D721Med (cell line): ENCODE measurements around the gene THOC6.

Experiments
- DNase-seq: peaks from one replicate; pipeline ENCODE4 v3.0.0; 2011; ENCODE audit warnings: low spot score; ENCODE audit not compliant: insufficient read length
- FAIRE-seq: peaks from 2 replicates; lab custom pipeline; 2011; peaks lifted over from hg19 to GRCh38; lab: Jason Lieb, UNC
- TF ChIP-seq, protein P1 (sequence below): IDR thresholded peaks from 2 replicates; pipeline ENCODE4 v1.5.1; 2012; ENCODE audit warnings: mild to moderate bottlenecking, control low read depth; ENCODE audit not compliant: insufficient read depth; ENCODE audit errors: missing control alignments

THOC6 gene

DNA sequence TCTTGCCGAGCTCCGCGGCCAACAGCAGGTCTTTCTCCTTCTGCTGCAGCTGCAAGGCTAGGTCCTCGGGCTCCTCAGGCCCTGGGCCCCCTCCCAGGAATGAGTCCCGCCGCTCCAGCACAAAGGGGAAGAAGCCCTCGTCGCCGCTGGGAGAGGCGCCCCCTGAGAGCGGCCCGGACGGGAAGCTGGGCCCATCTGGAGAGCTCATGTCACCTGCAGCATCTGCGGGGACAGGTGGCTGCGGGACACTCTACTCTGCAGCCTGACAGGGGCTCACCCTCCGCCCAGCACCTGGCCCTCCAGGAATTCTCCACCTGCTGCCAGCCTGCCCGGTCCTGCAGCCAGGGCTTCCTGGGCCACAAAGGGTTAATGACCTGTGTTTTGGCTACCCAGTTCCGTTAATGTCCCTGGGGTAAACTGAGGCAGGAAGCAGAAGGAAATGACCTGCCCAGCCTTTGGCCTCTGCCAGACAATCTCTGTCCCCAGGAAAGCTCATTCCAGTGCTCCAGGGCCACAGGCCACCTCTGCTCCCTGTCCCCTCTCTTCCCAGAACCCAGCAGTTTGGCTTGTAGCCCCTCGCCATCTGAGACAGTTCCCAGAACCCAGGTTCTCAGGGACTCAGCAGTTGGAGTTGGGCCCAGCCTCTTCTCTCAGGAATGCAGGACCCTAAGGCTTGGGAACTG lies 11.6 kb downstream of the THOC6 start:
- TF ChIP-seq, protein P1, sequence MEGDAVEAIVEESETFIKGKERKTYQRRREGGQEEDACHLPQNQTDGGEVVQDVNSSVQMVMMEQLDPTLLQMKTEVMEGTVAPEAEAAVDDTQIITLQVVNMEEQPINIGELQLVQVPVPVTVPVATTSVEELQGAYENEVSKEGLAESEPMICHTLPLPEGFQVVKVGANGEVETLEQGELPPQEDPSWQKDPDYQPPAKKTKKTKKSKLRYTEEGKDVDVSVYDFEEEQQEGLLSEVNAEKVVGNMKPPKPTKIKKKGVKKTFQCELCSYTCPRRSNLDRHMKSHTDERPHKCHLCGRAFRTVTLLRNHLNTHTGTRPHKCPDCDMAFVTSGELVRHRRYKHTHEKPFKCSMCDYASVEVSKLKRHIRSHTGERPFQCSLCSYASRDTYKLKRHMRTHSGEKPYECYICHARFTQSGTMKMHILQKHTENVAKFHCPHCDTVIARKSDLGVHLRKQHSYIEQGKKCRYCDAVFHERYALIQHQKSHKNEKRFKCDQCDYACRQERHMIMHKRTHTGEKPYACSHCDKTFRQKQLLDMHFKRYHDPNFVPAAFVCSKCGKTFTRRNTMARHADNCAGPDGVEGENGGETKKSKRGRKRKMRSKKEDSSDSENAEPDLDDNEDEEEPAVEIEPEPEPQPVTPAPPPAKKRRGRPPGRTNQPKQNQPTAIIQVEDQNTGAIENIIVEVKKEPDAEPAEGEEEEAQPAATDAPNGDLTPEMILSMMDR = no peak
- DNase-seq (no peak), FAIRE-seq (no peak)

DNA sequence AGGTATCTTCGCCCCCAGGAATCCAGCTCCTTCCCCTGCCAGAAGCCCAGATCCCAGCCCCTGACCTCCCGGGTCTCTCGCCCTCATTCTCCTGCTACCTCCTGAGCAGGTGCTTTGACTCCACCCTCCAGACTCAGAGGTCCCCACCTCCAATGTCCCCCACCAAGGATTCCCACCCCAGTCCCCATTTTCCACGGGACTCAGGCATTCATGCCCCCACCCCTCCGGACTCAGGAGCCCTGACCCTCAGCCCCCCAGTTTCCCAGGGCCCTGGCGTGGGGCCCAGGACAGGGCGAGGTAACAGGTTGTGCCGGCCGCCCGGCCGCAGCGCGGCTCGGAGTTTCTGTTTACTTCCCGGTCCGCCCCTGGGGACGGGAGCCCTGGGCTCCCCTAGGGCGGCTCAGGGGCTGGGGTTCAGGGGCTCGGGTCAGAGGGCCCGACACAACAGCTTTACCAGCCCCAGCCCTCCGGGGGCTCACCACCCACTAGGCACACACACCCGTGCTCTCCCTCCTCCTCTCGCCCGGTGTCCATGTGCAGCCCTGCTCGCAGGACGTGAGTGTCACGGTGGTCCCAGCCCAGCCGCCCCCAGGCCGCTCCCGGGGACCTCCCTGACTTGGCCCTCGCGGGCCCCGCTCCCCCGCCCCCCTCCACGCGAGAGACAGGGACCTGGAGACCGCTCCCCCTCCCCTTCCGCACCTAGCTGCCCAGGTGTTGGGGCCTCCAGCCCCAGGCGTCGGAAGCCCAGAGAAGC lies 12.3 kb downstream of the THOC6 start:
- no peak for DNase-seq
- FAIRE-seq = no peak
- TF ChIP-seq, protein P1 = no peak

DNA sequence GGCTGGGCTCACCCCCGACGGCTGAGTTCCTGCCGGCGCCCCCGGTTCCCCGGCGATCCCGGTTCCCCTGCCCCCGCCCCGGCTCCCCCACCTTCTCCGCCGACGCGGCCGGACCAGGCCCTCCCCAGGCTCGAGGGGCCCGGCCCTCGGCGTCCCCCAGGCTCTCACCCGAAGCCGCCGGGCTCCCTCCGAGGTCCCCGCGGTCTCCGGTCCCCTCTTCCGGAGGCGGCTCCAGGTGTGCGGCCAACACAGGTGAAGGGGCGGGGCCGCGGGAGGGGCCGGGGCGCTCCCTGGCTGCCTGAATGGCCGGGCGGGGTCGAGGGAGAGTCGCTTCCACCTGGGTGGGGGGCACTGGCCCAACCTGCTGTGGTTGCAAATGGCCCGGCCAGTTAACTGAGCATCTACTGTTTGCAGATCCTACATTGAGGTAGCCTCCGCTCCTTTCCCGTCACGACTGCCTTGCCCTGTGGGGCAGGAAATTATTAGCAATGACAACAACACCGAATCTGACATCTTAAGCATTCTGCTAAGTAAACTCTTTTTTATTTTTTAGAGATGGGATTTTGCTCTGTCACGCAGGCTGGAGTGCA lies 13.0 kb downstream of the THOC6 start, which contains the start of gene BICDL2:
TSS of gene BICDL2 (minus strand) at position 219 of the 590 bp plus-strand sequence. CDS start 1,448 bp downstream, outside the sequence.
- FAIRE-seq = no peak
- TF ChIP-seq, protein P1 = no peak
- DNase-seq = no peak

DNA sequence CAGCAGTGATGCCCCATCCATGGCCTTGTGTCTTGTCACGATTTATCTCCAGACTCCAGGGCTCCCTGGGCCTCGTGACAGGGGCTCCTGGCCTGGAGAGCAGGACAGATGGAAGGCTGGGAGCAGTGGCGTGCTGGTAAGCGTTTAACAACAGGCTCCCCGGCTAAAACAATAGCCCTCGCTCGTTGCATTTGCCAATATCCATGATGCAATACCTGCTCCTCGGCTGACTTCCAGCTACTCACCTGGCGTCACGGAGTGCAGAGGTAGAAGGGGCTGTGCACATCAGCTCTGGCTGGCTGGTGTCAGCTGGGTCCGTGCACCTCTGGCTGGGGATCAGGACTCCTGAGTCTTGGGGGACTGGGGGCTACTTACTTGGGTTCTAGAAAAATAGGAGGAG lies 14.4 kb downstream of the THOC6 start:
- TF ChIP-seq, protein P1 = no peak
- FAIRE-seq (no peak), DNase-seq (no peak)

DNA sequence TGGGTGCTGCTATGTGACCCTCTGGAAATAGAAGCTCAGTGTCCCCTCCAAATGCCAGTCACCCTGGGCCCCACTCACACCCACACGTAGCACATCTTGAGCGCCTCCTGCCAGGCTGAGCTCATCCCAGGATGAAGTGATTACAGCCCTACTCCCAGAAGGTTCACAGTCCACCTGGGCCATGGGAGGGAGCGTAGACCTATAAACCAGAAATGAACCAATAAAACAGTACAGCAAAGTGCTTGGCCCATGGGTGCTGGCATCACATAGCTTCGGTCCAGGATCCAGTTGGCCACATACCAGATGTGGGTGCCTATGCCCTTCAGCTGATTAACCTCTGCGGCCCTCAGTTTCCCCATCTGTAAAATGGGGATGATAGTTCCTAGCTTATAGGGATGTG lies 15.1 kb downstream of the THOC6 start:
- DNase-seq (no peak), FAIRE-seq (no peak)
- TF ChIP-seq, protein P1 = no peak

DNA sequence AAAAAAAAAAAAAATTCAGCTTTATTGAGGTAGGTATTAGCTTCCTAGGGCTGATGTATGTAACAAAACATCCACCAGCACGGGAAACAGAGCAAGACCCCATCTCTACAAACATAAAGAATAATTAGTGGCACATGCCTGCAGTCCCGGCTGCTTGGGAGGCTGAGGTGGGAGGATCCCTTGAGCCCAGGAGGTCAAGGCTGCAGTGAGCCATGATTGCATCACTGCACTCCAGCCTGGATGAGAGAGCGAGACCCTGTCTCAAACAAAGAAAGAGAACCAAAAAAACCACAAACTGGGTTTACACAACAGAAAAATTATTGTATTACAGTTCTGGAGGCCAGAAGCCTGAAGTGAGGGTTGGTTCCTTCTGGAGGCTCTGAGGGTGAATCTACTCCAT lies 18.5 kb downstream of the THOC6 start:
- TF ChIP-seq, protein P1 = no peak
- FAIRE-seq (no peak), DNase-seq (no peak)
